Activated CD4-positive, alpha-beta T cell treated with anti-CD3 and anti-CD28 coated beads, Interleukin-2, amount 10 ng/mL, durations not matched to agents 7 days and 5 days (primary cell): Measurements from ENCODE around the gene RGS5. TPM values are rescaled to one million over a fixed set of nuclear protein-coding genes. Genes with fewer than 3 reads are reported as not detected.

Experiments
- total RNA-seq, 2 experiments: library from RNA; stranded (reverse); gene quantifications; one replicate each; pipeline ENCODE4 v1.2.3, GENCODE V29; 2021

RGS5 gene
- total RNA-seq, 2 experiments from 2014 or later: 2.2 to 2.5 TPM

Other genes starting within 250 kb of the RGS5 start
- gene RGS4, start 133.6 kb downstream of the RGS5 start, total RNA-seq: not detected
- 10 to 100 TPM; 54.2 to 62.5 TPM for gene NUF2, start 119.0 kb upstream of the RGS5 start, total RNA-seq